NCI-H2196 treated with DMSO at 0.1 percent for 48 hours (cell line): ENCODE measurements around the gene NINJ2.

ENCODE experiments used
- DNase-seq: peaks from one replicate; lab custom pipeline; 2025; ENCODE audit not compliant: unreplicated experiment; lab: John Stamatoyannopoulos, UW

Gene NINJ2

DNA sequence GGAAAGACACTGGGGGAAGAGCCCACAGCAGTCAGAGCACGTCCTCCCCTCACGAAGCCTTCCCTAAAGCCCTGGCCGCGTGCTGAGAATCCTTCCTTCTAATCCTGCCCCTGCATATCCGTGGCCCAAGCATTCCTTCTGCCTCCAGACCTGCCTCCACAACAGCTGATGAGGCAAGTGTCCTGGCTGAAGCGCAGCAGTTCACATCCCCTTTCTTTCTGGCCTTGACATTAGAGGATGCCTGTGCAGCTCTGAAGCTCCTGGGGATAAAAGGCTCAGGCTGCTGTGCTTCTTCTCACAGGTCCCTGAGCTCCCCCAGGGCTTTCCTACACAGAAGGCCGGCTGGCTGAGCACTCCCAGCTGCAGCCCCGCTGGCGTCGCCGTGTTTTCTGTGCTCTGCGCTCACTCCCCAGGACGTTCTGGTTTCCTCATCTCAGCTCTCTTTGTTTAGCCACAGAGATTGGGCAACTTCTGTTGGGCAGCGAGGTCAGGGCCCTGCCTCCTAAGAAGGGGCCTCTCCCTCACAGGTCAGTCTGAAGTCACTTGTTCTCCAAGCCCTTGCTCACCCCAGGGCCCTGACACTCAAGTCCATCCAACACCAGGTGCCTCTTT, 45.8 kb downstream of the NINJ2 start:
- no peak for DNase-seq

DNA sequence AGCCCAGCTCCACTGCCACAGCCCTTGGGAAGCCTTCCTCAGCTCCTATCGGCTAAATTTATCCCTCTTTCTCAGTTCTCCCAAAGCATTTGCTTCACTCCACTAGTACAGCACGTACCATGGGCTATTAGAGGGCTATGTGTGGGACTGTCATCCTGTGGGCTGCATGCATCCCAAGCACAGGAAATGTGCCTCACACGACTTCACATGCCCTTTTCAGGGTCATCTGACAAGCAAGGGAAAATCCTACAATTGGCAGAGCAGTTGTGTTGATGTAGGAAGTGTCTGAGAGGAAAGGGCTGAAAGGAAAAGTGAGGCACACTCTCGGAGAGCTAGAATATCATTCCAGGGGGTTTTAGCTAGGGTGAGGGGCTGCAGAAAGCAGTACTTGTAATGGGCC, 47.6 kb downstream of the NINJ2 start:
- DNase-seq, result no peak

GRCh38 chr12:614411-614970, 48.8 kb downstream of the NINJ2 start:
- DNase-seq, result no peak

DNA sequence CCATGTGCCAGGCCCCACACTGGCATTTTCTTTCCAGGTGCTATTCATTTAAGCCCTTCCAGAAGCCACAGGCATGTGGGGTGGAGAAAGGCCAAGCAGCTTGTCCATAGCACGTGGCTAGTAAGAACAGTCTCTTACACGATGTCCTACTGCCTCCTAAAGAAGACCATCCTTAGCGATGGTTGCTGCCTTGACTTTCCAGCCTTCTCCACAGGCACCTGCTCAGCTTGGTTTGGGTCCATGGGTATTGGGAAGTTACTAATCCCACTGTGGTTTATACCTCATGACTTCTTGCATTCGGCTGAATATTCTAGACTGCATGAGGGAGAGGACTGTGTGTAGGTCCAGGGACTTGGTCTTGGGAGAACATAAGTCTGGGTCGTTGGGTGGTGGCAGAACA, 49.2 kb downstream of the NINJ2 start:
- DNase-seq, result no peak

GRCh38 chr12:612886-613285, 50.4 kb downstream of the NINJ2 start:
- DNase-seq, result no peak

GRCh38 chr12:612293-612692, 51.0 kb downstream of the NINJ2 start:
- no peak for DNase-seq

DNA sequence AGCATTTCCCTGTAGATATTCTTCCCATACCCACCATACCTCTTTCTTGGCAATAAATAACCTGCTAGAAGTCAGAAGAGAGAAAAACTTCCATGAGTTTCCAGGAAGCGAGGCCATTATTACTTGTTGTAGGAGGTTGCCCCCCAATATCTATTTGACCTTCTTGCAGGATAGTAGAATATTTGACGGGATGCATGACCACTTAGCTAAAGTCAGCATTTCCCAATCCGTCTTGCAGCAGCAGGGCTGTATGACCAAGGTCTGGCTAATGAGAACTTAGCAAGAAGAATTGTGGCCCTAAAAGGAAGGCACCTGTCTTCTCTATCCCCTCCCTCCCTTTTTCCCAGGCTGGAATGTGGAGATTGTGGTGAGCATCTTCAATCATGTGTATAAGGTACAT, 51.5 kb downstream of the NINJ2 start:
- DNase-seq, result no peak

DNA sequence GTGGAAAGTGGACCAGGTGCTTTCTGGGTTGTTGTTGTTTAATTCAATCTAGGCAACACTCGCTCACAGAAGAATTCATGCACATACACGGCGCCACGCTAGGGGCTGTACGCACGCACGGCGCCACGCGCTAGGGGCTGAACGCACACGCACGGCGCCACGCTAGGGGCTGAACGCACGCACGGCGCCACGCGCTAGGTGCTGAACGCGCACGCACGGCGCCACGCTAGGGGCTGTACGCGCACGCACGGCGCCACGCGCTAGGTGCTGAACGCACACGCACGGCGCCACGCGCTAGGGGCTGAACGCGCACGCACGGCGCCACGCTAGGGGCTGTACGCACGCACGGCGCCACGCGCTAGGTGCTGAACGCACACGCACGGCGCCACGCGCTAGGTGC, 54.3 kb downstream of the NINJ2 start:
- no peak for DNase-seq

DNA sequence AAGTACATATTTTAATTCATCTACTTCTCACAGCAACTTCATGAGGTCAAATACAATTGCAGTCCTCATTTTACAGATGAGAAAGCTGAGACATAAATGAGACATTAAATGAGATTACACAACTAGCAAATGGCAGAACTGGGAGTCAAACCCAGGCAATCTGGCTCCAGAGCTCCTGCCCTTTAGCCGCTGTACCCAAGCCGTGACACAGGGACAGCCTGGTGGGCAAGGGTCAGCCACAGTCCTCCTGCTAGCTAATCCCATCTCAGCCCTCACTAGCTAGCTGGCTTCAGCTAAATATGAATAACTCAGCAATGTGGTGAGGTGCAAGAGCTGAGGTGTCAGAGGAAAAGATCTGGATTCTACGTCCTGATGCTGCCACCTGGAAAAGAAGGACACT, 54.8 kb downstream of the NINJ2 start:
- DNase-seq, result no peak

- no peak for DNase-seq
Observed at GRCh38 chr12:607541-608001, 55.7 kb downstream of the NINJ2 start.

- DNase-seq, result no peak
Observed at GRCh38 chr12:604956-605355, 58.3 kb downstream of the NINJ2 start.

GRCh38 chr12:602700-603068, 60.6 kb downstream of the NINJ2 start:
- no peak for DNase-seq

- no peak for DNase-seq
Observed at GRCh38 chr12:601976-602699, 61.1 kb downstream of the NINJ2 start.

DNA sequence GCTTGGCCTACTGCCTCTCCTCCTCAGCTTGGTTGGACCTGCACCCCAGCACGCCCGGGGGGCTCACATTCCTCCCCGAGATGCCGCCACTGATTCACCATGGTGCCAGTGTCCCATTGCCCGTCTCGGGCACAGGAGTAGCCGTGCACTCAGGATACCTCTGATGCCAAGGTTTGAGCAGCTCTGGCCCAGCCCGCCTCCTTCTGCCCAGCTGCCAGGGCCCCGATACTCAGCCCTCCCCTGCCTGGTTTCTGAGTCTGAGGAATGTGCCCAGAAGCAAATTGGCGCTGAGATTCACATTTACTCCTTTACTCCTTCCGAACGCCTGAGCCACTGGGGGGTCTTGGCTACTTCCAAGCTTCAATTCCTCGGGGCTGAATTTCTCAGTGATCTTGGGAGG, 63.5 kb downstream of the NINJ2 start:
- no peak for DNase-seq

GRCh38 chr12:597926-598568, 65.2 kb downstream of the NINJ2 start:
- DNase-seq, result no peak

GRCh38 chr12:593396-594270, 69.6 kb downstream of the NINJ2 start:
- no peak for DNase-seq

- DNase-seq, result no peak
Observed at GRCh38 chr12:592024-592505, 71.2 kb downstream of the NINJ2 start.

DNA sequence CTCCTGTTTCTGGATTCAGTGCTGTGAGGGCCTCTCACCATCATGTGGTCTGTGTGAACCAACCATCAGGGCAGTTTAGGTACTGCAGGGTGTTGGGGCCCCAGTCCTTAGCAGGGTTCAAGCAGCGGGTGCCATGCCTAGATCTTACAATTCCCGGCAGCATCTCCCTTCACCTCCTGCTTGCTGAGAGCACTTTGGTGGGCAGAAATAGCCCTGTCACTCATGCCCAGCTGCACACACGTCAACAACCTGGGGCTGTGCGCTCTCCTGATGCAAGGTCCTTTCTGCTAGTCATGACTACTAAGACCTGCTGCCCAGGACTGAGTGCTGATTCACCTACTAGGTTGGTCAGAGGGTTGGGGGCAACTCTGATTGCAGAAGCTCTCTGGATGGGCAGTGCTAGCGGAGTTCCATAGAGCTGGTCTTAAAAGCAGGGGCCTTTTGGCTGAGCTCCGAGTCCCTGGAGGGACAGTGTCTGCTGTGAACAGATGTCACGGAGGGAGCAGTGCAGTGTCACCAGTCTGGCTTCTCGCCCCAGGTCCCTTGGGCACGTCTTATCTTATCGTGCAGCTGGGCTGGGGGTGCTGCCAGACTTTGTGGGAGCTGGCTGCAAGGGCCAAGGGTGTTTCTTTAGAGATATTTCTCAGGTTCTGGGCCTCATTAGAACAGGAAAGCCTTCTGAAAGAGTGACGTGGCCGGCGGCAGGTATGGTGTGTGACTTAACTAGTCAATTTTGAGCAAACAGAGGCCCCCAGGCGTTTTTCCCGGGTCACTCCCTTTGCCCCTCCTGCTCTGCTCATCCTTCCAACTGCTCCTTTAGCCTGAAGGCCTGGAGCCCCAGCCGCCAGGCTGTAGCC, 71.8 kb downstream of the NINJ2 start:
- DNase-seq, result no peak

GRCh38 chr12:590206-590750, 73.0 kb downstream of the NINJ2 start:
- no peak for DNase-seq

- DNase-seq, result no peak
Observed at GRCh38 chr12:588646-589045, 74.6 kb downstream of the NINJ2 start.
